Stomach (tissue), 9 donors: Measurements from ENCODE around the gene HLCS. TPM values are rescaled to one million over a fixed set of nuclear protein-coding genes. Genes with fewer than 3 reads are reported as not detected.

Experiments used
- DNase-seq, 2 donors: peaks; one replicate each; pipeline versions ENCODE4 v3.0.0 to v3.0.0-alpha.2; 2013 to 2019
- H3K27ac ChIP-seq, 5 donors: fragments of 200-600 bp in 4 of 5; sonication (generic) in 4 of 5; one replicate each; pipeline ENCODE4 v1.5.1; 2013 to 2019; ENCODE audit warnings: mild to moderate bottlenecking in 1 of 5, moderate library complexity in 1 of 5
- H3K27me3 ChIP-seq, 3 donors: fragments of 200-600 bp; sonication (generic); one replicate each; pipeline ENCODE4 v1.5.1; 2017 to 2019; ENCODE audit warnings: mixed run types in 1 of 3
- H3K36me3 ChIP-seq, 4 donors: fragments of 200-600 bp; sonication (generic); 1 replicate in 3 of 4; 2 replicates in 1 of 4; pipeline ENCODE4 v1.5.1; 2016 to 2019
- H3K4me1 ChIP-seq, 4 donors: fragments of 200-600 bp; sonication (generic); one replicate each; pipeline ENCODE4 v1.5.1; 2016 to 2019
- H3K4me3 ChIP-seq, 4 donors: fragments of 200-600 bp; sonication (generic) in 3 of 4; one replicate each; pipeline ENCODE4 v1.5.1; 2016 to 2019; ENCODE audit warnings: mild to moderate bottlenecking in 1 of 4
- H3K9me3 ChIP-seq, 4 donors: fragments of 200-600 bp; sonication (generic); one replicate each; pipeline ENCODE4 v1.5.1; 2016 to 2019
- CTCF ChIP-seq, 7 experiments: fragments of 450-650 bp in 4 of 7; fragments of 200-600 bp in 3 of 7; sonication (generic) in 3 of 7; IDR thresholded peaks; one replicate each; pipeline ENCODE4 v1.5.1; 2016 to 2019; ENCODE audit warnings: antibody characterized with exemption in 7 of 7, control low read depth in 2 of 7, mild to moderate bottlenecking in 1 of 7
- EP300 ChIP-seq: sonication (generic); formaldehyde crosslinking; IDR thresholded peaks from one replicate; pipeline ENCODE4 v1.6.1; 2017; ENCODE audit warnings: antibody characterized with exemption
- POLR2A ChIP-seq, 4 donors: fragments of 450-650 bp; IDR thresholded peaks; one replicate each; pipeline ENCODE4 v1.6.1; 2016; ENCODE audit warnings: antibody characterized with exemption in 4 of 4, control low read depth in 2 of 4, mild to moderate bottlenecking in 1 of 4, moderate library complexity in 1 of 4
- POLR2AphosphoS5 ChIP-seq, 3 donors: sonication (generic); formaldehyde crosslinking; IDR thresholded peaks; one replicate each; pipeline ENCODE4 v1.6.1; 2016; ENCODE audit warnings: antibody characterized with exemption in 3 of 3
- WGBS, 5 donors: extraction: QIAGEN DNeasy Blood & Tissue Kit in 3 of 5; methylation state at CpG; one replicate each; pipeline versions ENCODE4 v1.1.5 to v1.1.7; 2013 to 2018; 5-methylcytosine and 5-hydroxymethylcytosine counted together
- intact Hi-C: fragments of 100-400 bp; cut with DNase I; formaldehyde crosslinking; loops from one replicate; pipeline ENCODE4 v1.15.1; 2023; ENCODE audit warnings: low total_unique reads
- polyA plus RNA-seq, 3 donors: library from polyadenylated mRNA; stranded (reverse); fragments of 200-250 nt; gene quantifications; one replicate each; pipeline ENCODE4 v1.2.3, GENCODE V29; 2013
- total RNA-seq, 5 donors: library from RNA; depleted of rRNA; stranded (reverse); fragments of >200 nt; gene quantifications; one replicate each; pipeline versions ENCODE4 v1.1.0 to v1.2.3, GENCODE V29; 2014 to 2016
- donor health status: healthy with polysubstance abuse.
- donor health status: Bipolar disorder and iron deficiency.
- donor health status: healthy.

HLCS gene
- total and polyA plus RNA-seq, 8 donors: 2.3 to 35.1 (median 13.9) TPM

- no peak for DNase-seq
- H3K4me1 ChIP-seq: peaks cover 0 to 9% (median 0%) of the 10 kb centered on the region in 4 donors
- 44 to 80% (median 55%) methylated on average over 1 of the region's 1 CpG for WGBS, 5 donors
- H3K27me3 ChIP-seq: no peaks in the 10 kb centered on the region
- no peak overlapping the region for H3K4me3 ChIP-seq
- TF ChIP-seq CTCF (IDR thresholded peaks at IDR 0.05) (no peak), EP300 (no peak), POLR2AphosphoS5 (IDR thresholded peaks at IDR 0.05) (no peak), POLR2A (IDR thresholded peaks at IDR 0.05) (no peak)
- no peak overlapping the region for H3K27ac ChIP-seq
- no peaks in the 10 kb centered on the region for H3K36me3 ChIP-seq
- intact Hi-C loops: no loop called here
- H3K9me3 ChIP-seq: no peaks in the 10 kb centered on the region
Observed at GRCh38 chr21:36852293-36852692, 114.2 kb downstream of the HLCS start.

GRCh38 chr21:36851121-36851520 lies 115.3 kb downstream of the HLCS start:
- H3K9me3 ChIP-seq: no peaks in the 10 kb centered on the region
- no peaks in the 10 kb centered on the region for H3K36me3 ChIP-seq
- no peak for DNase-seq
- no peaks in the 10 kb centered on the region for H3K27me3 ChIP-seq
- H3K4me3 ChIP-seq: no peak overlapping the region
- H3K4me1 ChIP-seq: peaks cover 0 to 12% (median 6%) of the 10 kb centered on the region in 4 donors
- intact Hi-C loops: no loop called here
- H3K27ac ChIP-seq: no peak overlapping the region
- no peak for TF ChIP-seq EP300
- no peak for TF ChIP-seq POLR2AphosphoS5 (IDR thresholded peaks at IDR 0.05)
- TF ChIP-seq CTCF (IDR thresholded peaks at IDR 0.05): no peak
- TF ChIP-seq POLR2A (IDR thresholded peaks at IDR 0.05): no peak
- 80 to 93% (median 90%) methylated on average over 5 of the region's 5 CpGs for WGBS, 5 donors

DNA sequence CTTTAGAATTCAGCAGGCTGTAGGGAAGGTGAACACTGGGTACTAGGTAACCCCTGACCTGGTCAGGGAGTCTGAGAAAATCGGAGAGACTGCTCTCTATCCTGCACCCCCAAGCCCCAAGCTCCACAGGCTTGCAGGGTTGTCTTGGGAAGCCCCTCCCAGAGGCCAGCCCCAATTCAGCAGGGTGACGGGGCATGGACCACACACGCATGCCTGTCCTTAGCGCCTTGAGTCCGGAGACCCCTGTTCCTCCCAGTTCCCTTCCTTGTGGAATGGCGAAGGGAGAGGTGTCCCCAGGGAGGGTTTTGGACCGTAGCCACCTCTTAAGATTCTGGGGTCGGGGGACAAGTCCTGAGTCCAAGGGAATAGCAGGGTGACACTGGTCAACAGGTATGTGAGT lies 116.1 kb downstream of the HLCS start:
- 83 to 96% (median 94%) methylated on average over 6 to 8 of the region's 8 CpGs for WGBS, 5 donors
- Histone ChIP-seq H3K4me1 (peaks cover 0 to 12% (median 6%) of the 10 kb centered on the region in 4 donors), H3K27me3 (no peaks in the 10 kb centered on the region), H3K4me3 (no peak overlapping the region), H3K27ac (no peak overlapping the region), H3K36me3 (no peaks in the 10 kb centered on the region), H3K9me3 (no peaks in the 10 kb centered on the region)
- TF ChIP-seq EP300 (no peak), POLR2A (IDR thresholded peaks at IDR 0.05) (no peak), CTCF (IDR thresholded peaks at IDR 0.05) (no peak)
- intact Hi-C loops: no loop called here
- DNase-seq: no peak

DNA sequence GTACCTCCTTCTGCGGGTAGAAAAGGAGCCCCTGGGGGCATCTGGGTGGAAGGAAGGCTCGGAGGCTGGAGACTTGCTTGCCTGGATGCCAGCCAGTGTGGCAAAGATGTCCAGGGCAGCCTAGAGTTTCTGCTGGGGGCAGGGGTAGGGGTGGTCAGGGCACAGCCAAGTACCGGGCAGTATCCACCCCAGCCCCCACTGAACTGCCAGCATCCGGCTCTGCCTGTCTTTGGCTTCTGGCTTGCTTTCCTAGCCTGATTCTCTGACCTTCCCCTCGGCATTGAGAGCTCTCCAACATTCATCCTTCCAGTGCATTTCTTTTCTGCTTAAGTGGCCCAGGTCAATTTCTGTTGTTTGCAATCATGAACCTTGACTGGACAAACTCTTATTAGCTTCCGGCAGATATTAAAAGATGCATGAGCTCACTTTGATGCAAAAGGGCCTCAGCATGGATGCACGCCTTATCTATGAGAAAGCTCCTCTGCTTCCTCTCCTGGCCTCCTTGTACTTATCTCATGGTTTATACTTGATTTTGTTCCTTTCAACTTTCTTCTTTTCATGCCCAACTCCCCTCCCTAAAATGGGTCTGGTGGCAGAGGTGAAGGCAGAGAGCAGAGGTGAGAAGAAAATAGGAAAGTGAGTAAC lies 116.9 kb downstream of the HLCS start:
- DNase-seq: no peak
- peaks cover 0 to 12% (median 6%) of the 10 kb centered on the region in 4 donors for H3K4me1 ChIP-seq
- intact Hi-C loops: no loop called here
- TF ChIP-seq CTCF (IDR thresholded peaks at IDR 0.05) (no peak), EP300 (no peak)
- H3K36me3 ChIP-seq: no peaks in the 10 kb centered on the region
- H3K9me3 ChIP-seq: no peaks in the 10 kb centered on the region
- H3K4me3 ChIP-seq: no peak overlapping the region
- 80 to 88% (median 81%) methylated on average over 7 of the region's 7 CpGs for WGBS, 5 donors
- no peak overlapping the region for H3K27ac ChIP-seq
- no peaks in the 10 kb centered on the region for H3K27me3 ChIP-seq
